GM19240 (cell line): Measurements from ENCODE around the gene BRICD5.
"Not testable (repeated sequence)": the region's sequence is repeated elsewhere in the genome, so short reads cannot be mapped to it uniquely, and the experiment has no call there.

Experiments used
- DNase-seq: peaks from one replicate; pipeline ENCODE4 v3.0.0; 2011; ENCODE audit warnings: low spot score; ENCODE audit not compliant: insufficient read length

BRICD5 gene

DNA sequence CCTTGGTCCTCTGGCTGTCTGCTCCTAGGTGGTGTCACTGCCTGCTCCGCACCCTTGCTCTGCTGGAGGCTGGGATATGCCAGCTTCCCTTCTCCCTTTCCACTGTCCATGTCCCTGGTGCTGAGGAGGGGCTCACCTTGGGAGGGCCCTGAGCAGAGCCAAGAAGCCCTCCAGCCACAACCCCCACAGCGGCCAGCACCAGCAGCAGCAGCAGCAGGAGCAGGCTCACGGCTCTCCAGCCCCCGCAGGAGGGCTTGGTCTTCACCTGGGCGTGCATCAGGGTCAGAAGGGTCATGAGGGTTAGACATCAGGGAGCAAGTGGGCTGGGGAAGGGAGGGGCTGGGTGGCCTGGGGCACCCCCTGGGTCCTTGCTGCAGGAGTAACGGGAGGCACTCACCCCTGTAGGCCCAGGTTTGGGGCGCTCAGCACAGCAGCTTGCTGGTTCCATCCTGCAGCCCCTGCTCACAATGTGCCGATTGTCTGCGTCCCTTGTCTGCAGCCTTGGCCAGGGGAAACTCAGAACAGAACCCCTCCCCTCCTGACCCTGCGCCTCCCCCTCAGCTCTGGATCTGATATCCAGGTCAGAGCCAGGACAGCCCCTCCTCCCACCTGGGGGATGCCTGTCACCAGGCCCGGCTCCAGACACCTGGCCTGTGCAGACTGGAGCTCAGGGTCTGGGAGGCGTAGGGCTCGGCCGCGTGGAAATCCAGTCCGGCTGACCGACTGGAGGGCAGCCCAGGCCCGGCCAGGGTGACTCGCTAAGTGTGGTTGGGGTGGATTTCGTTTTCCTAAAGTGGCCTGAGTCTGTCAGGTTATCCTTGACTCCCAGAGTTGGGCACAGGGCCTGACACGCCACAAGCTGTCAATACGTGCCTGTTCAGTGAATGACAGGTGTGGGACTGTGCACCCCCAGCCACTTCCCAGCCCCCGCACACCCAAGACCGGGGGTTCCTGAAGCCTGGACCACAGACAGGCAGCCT, at the start of gene BRICD5:
Gene BRICD5, minus strand, starts transcription at position 478 of the 980 bp plus-strand sequence. Its CDS starts 30 bp downstream, at position 448.
- no peak for DNase-seq

DNA sequence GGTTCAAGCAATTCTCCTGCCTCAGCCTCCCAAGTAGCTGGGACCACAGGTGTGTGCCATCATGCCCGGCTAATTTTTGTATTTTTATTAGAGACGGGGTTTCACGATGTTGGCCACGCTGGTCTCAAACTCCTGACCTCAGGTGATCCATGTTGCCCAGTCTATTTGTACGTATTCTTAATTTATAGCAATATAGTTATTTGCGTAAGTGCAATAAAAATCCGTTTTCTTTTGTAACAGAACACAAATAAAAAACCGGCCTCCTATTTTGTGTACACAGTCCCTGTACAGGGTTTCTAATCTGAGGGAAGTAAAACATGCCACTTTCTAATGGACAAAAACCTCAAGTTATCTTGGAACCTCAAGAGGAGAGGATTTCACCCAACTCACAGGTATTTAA, 49.6 kb upstream of the BRICD5 start:
- DNase-seq = no peak

DNA sequence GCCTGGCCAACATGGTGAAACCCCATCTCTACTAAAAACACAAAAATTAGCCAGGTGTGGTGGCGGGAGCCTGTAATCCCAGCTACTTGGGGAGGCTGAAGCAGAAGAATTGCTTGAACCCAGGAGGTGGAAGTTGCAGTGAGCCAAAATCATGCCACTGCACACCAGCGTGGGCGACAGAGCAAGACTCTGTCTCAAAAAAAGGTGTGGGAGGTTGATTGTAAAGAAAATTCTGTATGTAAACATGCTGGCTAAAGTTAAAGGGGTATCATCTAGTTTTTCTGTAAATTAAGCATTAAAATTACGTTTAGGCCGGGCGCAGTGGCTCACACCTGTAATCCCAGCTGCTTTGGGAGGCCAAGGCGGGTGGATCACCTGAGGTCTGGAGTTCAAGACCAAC, 47.9 kb upstream of the BRICD5 start:
- not testable (repeated sequence) for DNase-seq

DNA sequence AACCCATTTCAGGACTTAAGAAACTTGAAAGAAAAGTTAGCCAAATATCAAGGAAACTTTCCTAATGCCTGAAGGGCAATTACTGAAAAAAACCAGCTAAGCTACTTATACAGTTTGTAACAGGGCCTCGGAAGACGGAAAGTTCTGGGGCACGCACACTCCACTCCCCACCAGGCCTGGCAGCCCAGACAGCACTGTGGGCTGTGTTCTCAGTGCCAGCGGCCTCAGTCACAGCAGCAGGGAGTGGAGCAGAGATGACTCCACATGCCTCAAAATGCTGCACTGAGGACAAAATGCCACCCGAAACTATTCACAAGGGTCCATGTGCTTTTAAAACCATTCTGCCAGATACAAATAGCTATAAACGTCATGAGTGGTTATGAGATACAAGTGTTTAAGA, 47.1 kb upstream of the BRICD5 start:
- no peak for DNase-seq

DNA sequence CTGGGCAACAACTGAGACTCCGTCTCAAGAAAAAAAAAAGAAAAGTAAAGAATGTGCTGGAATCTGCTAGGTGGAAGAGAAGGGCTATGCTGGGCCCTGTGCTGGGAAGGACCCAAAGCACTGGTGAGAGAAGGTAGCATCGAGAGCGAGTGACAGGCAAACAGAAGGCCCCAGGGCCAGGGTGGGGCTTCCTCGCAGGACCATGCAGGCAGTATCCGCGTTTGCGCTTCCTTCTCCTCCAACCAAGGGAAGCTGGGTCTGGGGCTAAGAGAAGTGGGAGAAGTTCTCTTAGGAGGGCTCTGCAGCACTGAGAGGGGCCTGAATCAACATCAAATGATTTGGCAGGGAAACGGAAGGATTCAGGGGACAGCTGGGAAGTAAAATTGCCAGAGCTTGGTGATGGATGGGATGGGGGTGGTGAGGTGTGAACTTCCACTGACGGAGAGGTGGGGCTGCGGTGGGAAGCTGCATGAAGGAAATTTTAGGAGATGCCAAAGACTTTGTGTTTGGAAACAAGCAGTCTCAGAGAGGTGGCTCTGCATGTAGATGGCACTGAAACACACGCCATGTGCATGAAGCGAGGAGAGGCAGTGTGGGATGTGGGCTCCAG, 46.0 kb upstream of the BRICD5 start:
- DNase-seq = no peak

DNA sequence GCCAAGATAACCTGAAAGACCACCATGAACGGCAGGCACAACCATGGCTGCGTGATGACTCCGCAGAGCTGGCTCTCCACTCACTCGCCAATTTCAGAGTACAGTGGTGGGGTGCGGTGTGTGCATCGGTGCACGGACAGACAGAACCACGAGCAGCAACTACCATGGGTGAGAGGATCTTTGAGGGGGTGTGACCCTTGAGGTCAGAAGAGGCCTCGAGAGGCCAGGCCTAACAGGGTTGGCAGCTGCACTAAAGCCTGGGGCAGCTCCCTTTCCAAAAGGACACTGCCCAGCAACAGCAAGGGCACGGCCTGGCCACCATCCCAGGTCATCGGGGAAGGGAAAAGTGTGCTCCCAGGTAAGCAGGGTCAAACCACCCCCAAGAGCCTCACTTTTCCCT, 42.6 kb upstream of the BRICD5 start:
- DNase-seq = no peak

DNA sequence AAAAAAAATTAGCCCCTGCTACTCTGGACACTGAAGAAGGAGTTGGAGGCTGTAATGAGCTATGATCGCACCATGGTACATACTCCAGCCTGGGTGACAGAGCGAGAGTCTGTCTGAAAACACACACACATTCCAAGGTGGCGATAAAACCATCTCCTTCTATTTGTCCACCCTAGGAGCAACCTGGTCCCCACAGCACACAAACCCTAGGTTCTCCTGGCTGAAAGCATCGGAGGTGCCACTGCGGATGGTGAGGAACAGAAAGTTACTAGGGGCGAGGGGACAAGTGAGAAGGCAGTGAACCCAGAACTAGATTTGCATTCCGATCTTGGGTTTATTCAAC, 42.1 kb upstream of the BRICD5 start:
- DNase-seq = no peak

DNA sequence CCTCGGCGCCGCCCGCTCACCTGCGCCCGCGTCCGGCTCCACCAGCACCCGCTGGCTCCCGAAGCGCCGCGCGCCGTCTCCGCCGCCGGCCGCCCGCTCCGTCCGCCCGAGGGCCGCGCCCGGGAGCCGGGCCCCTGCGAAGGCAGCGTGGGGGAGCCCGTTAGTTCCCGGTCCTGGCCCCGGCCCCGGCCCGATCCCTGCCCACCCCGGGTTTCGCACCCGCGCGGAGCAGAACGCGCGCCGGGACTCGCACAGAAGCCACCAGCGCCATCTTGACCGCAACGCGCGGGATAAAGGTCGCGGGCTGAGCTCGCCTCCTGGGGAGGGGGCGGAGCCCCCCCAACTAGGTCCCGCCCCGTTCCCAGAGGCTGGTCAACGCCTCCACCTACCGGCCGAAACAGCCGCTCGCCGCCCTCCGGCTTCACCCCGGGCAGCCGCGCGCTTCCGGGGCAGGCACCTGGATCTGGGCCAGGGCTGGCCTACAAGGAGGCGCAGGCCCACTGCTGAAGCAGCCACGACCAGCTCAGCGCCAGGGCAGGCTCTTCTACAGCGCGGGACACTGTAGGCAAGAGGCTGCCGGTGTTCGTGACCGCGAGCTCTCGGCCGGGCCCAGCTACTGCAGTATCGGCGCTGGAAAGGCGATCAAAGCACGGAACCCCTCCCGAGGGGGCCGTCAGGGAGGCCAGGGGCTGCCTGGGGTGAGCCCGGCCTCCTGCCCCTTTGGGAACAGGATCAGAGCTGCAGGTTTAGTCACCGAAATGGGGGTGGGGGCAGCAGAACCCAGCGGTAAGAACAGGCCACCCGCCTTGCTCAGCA, 40.8 kb upstream of the BRICD5 start, which contains the start of gene ECI1:
Gene ECI1, minus strand, starts transcription at position 292 of the 816 bp plus-strand sequence. Its CDS starts 21 bp downstream, at position 271.
- peak; percentile 100 for DNase-seq

DNA sequence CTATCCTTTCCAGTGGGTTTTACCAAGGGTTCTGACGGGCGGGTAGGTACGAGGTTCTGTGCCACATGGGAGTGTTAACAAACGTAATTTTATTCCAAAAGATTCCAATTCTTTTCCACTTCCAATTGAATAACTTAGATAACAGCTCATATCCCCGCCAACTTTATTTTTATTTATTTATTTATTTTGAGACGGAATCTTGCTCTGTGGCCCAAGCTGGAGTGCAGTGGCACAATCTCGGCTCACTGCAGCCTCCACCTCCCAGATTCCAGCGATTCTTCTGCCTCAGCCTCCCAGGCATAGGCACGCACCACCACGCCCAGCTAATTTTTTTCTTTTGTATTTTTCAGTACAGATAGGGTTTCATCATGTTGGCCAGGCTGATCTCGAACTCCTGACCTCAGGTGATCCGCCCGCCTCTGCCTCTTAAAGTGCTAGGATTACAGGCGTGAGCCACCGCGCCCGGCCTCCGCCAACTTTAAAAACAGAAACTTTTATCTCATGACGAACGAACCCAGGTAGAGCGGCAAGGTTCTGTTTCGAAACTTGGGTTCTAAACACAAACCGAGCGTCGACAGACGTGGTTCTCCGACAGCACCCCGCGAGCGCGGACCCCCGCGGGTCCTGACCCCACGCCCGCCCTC, 40.1 kb upstream of the BRICD5 start:
- no peak for DNase-seq

DNA sequence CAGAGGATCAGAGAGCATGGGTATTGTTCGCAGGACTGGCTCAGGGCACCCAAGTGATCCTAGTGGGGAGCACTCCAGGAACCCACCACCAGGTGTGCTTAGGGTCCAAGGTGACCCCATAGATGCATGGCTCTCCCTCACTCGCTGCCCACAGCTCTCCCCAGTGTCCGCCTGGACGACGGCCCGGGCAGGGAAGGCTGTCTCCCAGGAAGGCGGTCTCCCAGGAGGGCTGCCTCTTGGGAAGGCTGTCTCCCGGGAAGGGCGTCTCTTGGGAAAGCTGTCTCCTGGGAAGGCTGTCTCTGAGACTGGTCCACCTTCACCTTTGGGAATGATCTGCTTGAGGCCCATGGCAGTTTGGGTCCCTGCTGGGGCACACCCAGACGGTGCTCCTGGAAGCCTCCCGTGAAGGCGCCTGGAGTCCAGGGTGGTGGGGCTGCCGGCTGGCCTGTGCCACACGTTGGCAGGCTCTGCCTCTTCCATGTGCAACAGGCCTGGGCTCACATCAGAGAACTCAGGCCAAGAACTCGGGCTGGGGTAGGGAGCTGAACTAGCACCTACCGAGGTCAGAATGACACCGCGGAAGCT, 35.7 kb upstream of the BRICD5 start:
- no peak for DNase-seq

DNA sequence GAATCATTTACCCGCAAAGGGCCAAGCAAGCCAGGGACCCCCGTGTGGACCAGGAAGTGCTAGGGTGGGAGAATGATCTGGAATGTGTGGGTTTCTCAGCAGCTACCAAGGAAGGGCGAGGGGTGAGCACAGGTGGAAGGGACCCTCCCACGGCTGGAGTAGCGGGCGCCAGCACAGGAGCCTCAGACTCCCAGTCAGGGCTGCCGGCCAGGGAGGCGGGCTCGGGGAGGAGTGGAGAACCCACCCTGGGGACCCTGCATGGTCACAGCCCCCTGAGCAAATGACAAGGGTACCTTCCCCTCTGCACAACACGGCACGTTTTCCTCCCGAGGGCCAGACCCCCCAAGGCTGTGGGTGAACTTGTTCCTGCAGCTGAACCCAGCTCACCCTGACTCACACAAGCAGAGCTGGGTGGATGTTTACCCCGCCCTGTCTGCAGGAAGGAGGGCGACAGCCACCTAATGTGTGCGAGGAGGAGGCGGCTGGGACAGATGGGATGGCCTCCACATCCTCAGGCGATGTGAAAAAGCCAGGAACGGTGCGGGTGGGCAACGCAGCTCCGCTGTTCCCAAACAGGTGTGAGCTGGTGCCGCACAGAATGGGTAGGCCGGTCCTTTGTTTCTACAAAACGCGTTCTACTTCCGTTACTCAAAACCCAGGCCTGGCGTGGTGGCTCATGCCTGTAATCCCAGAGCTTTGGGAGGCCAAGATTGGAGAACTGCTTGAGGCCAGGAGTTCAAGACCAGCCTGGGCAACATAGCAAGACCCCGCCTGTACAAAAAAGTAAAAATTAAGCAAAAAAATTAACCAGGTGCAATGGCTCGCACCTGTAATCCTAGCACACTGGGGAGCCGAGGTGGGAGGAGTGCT, 34.5 kb upstream of the BRICD5 start:
- DNase-seq = no peak

DNA sequence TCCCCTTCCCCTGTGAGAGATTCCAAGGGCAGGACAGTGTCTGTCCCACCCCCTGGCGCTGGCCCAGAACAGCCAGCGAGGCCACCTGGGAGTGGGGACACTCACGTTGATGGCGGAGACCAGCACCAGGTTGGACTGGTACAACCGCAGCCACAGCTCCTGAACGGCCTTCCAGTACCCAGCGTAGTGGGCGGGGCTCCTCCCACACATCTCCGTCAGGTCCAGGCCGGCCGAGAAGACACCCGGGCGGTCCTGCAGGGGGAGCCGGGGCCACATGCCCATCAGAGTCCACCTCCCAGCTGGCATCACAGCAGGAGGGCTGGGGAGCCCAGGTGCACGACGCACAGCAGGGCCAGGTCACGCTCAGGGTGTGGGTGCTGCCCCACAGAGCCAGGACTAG, 33.6 kb upstream of the BRICD5 start:
- DNase-seq = no peak

DNA sequence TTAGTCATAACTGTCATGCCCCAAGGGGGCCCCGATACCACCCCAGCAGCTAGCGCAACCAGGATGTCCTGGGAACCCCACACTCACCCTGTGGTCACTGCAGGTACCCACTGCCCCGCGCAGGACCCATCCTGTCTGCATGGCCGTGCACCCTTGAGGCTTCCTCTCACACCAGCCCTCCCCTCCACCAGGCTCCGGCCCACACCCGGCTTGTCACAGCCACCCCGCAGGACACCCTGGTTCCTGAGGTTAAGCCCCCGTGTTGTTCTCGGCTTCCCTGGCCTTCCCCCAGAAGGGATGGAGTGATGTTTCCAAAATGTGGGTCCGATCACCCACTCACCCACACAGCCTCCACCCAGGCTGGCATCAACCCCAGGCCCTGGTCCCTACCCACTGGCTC, 33.1 kb upstream of the BRICD5 start:
- DNase-seq = no peak

DNA sequence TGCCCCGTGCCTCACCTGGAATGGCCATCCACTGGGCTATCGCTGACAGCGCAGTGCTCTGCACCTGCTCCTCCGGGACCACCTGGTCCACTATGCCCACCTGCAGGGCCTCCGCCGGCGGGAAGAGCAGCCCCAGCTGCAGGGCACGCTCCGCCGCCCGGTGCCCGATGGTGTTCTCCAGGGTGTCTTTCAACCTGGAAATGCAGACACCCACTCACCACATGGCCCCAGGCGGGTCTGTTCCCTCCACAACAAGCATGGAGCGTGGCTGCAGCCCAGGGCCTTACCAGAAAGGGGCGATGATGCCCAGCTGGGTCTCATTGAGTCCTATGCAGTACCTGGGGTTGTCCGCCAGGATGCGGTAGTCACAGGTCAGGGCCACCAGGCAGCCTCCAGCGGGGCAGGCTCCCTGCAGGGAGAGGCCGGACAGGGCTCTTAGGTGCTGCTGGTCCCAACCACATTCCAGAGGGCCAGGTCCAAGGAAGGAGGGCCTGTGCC, 32.4 kb upstream of the BRICD5 start:
- no peak for DNase-seq

DNA sequence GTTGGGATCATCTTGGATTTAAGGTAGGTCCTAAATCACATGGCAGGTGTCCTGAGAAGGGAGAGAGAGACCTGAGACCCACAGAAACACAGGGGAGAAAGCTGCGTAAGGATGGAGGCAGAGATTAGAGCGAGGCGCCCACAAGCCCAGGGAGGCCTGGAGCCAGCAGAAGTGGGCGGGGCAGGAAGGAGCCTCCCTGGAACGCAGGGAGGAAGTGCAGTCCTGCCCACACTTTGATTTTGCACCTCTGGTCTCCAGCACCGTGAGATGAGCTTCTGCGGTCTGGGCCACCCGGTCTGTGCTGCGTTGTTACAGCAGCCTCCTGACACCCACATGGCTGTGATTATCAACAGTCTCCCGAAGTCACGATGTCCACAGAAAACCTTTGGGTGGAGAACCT, 31.9 kb upstream of the BRICD5 start:
- no peak for DNase-seq

DNA sequence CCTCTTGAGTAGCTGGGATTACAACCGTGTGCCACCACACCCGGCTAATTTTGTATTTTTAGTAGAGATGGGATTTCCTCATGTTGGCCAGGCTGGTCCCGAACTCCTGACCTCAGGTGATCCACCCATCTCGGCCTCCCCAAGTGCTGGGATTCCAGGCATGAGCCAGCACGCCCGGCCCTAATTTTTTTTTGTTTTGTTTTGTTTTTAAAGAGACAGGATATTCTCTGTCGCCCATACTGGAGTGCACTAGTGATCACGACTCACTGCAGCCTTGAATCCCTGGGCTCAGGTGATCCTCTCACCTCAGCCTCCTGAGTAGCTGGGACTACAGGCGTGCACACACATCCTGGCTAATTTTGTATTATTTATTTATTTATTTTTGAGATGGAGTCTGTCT, 29.7 kb upstream of the BRICD5 start:
- DNase-seq = not testable (repeated sequence)

DNA sequence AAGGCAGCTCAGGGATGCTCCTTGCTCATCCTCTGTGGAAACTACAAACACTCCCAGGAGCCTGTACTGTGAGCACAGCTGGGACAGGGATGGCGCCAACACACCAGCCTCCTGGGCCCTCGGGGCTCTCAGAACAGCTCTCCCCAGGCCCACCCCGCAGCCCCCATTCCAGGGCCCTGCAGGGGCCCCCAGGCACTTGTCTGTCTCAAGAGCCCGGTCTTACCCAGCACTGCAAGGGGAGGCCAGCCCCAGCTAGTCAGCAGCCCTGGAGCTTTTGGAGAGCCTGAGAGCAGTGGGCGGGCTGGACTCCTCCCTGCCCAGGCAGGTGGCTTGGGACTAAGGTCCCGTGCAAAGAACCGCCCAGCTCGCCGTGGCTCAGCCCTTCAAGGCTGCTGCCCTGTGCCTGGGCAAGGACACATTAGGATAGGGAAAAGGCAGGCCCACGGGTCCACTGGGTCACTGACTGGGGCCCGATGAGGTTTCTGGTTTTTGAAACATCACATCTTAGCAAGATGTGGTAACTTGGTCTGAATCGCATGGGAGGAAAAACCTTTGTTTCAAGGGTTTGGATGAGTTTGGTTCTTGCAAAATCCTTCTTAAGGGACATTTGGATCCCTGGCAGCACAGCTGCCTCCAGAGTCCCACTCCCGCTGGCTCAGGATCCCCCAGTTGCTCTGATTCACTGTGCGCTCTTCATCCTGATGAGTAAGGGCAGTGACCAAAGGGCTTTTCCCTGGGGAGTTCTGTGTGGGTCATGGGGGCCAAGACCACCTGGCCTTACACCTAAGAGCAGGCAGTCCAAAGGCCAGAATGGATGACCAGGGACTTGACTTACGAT, 28.4 kb upstream of the BRICD5 start:
- DNase-seq = no peak

DNA sequence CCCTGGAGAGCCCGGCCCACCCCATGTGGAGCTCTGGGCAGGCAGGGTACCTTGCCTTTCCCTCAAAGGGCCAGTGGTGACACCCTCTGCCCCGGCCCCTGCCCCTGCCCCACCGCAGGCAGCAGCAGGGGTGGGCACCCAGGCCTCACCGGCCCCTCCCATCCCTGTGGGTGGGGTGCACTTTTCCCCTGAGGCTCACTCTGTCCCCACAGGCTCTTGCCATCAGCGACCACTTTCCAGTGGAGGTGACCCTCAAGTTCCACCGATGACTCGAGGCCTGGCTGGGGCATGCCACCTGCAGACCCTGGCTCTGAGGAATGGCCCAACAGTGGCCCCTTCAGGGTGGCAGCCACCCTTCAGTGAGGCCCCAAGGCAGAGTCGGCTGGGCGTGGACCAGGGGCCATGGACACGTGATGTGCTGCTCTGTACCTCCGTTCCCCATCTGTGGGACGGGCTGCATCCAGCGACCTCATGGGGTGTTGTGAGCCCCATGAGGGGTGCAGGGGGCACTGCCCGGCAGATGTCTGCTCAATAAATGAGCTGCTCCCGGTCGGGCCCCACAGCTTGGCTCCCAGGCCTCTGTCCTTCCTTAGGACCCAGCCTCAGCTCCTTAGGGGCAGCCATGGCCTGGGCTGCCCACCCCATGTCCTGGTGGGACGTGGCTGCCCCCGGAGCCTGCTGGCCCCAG, 27.6 kb upstream of the BRICD5 start:
- DNase-seq = no peak
